H1 (cell line): Measurements from ENCODE around the gene FBN1. TPM values are rescaled to one million over a fixed set of nuclear protein-coding genes. Genes with fewer than 3 reads are reported as not detected.

Source experiments
- CHD7 ChIP-seq: fragments of 300-600 bp; sonication (generic); IDR thresholded peaks from 2 replicates; pipeline ENCODE4 v1.7.1; 2012; ENCODE audit warnings: low read length, moderate library complexity, mild to moderate bottlenecking, inconsistent platforms; ENCODE audit not compliant: insufficient replicate concordance
- polyA plus RNA-seq, 7 experiments: library from polyadenylated mRNA; depleted of rRNA in 3 of 7; stranded (reverse) in 5 of 7; unstranded in 2 of 7; fragments of >200 nt in 5 of 7; fragments of 200-250 nt in 2 of 7; gene quantifications; 1 replicate in 5 of 7; 2 replicates in 1 of 7; 4 replicates in 1 of 7; pipeline versions ENCODE4 v1.2.1 to v1.2.3, GENCODE V29; 2011 to 2013; ENCODE audit warnings: missing spikeins in 2 of 7, mixed read lengths in 2 of 7
- total RNA-seq: library from RNA; stranded (reverse); fragmentation: NEBNext Ultra II Directional; extraction: Animal tissue kit (Norgen Biotek cat#: 25700); gene quantifications from 2 replicates; pipeline ENCODE4 v1.2.1, GENCODE V29; 2021

The FBN1 gene
- total and polyA plus RNA-seq, 2 of the 8 experiments (the other 6 are each of a cell fraction or from before 2014, with no cell fraction given): 3.0 to 4.0 TPM

GRCh38 chr15:48625126-48625525, 20.4 kb downstream of the FBN1 start (continued):
- no peak for TF ChIP-seq CHD7
